HepG2 (cell line): ENCODE data around the gene CLEC16A.

Experiments
- POLR2A ChIP-seq, 2 experiments: IDR thresholded peaks; 2 replicates each; pipeline ENCODE4 v1.6.1; 2011; ENCODE audit warnings: low read depth in 2 of 2, low read length in 2 of 2, mild to moderate bottlenecking in 1 of 2, moderate library complexity in 1 of 2; ENCODE audit not compliant: insufficient read depth in 1 of 2
- SRF ChIP-seq: IDR thresholded peaks from 2 replicates; pipeline ENCODE4 v1.6.1; 2011; ENCODE audit warnings: mild to moderate bottlenecking, low read depth, low read length, moderate library complexity

- TF ChIP-seq SRF (no peak), POLR2A (IDR thresholded peaks at IDR 0.05; ENCODE audit: insufficient read depth in 1 of 2, low read depth in 2 of 2, low read length in 2 of 2) (no peak)
Observed at GRCh38 chr16:11171448-11171709, 227.0 kb downstream of the CLEC16A start.
